Stimulated activated CD4-positive, alpha-beta T cell treated with anti-CD3 and anti-CD28 coated beads, Interleukin-4, amount 100 ng/mL, for 4 hours (primary cell): Measurements from ENCODE around the gene OR6B1.

Experiments used
- DNase-seq, 2 experiments: peaks; one replicate each; pipeline ENCODE4 v3.0.0-alpha.2; 2020

The OR6B1 gene

DNA sequence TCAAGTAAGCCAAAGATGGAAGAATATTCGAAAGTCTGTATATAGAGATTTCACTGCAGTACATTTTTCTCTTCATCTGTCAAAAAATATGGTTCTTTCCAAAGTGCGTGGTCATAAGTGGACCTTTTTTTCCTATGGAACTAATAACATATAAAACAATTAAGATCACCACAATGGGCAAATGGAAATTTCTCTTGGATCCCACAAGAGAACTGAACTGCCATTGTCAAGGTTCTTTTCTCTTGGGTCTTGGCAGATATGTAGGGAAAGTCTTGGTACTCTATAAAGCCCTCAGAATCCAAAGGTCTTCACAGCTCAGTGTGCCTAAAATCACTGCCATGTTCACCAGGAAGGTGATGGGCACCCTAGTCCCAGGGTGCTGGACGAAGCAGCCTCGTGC, at the start of gene OR6B1:
TSS of gene OR6B1 (plus strand) at position 301 of the 400 bp plus-strand sequence. CDS start 3,677 bp downstream, outside the sequence.
- no peak for DNase-seq

DNA sequence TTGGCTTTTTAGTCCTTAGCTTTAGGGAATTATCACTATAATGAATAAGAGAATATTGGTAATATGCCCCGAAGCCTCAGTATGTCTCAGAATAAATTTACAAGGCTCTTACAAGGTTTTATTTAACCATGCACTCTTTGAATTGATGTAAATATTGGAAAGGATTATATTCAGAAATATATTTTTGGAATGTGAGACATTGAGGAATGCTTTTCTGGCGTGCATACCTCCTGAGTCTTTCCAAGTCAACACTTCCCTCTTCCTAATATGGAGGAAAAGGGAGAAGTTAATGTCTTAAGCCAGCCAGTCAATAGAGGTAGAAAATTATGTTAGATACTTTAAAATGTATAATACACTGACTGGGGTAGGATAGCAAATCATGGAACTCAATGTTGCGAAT, 46.7 kb upstream of the OR6B1 start:
- DNase-seq = no peak

DNA sequence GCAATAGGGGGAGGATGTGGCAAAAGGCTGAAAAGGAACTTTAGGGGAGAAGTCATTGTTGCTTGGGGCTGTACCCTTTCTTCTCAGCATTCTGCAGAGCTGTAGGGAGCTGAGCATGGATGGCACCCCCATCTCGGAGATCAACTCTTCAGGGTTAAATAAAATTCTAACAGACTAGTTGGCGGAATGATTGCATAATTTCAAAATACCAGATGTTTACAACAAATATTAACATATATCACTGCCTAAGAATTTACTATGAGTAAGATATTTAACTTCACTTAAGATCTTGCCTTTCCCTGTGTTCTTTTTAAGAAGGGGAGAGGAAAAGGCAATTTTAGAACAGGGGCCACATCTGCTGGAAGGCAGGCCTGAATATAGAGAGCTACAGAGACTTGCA, 46.0 kb upstream of the OR6B1 start:
- no peak for DNase-seq

DNA sequence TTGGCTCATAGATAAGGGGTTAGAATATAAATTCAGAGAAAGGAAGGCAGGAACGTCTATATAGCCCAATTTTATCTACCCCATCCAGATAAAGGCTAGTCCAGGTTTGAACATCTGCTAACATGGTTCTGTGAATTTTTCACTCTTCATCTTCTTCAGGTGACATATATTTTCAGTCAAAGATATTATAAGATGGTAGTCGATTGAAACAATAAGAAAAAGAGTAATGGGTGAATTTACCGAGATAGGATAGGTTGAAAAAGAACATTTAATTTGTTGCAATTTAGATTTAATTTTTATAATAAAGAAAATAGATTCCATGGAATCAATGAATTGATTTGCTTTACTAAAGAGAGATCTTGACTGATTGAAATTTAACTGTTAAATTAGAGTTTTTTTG, 45.6 kb upstream of the OR6B1 start, which contains the start of gene OR2F1:
TSS of gene OR2F1 (plus strand) at position 301 of the 400 bp plus-strand sequence. CDS start 5,127 bp downstream, outside the sequence.
- DNase-seq = no peak

DNA sequence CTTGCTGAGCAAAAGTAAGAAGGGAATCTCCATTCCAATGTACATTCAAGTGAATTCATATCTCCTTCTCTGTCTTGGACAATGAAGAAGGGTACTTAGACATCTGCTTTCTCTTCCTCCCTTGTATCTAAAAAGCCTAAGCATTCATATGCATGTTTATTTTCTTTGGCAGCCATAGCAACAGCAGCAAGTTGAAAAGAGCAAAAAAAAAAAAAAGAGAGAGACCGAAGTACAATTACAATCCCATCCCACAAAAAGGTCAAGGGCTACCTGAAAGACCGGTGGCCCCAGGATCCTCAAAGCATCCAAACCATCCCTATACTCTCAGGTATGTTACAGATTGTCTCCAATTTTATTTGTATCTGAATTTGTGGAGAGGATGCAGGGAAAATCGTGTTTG, 41.3 kb upstream of the OR6B1 start:
- no peak for DNase-seq

DNA sequence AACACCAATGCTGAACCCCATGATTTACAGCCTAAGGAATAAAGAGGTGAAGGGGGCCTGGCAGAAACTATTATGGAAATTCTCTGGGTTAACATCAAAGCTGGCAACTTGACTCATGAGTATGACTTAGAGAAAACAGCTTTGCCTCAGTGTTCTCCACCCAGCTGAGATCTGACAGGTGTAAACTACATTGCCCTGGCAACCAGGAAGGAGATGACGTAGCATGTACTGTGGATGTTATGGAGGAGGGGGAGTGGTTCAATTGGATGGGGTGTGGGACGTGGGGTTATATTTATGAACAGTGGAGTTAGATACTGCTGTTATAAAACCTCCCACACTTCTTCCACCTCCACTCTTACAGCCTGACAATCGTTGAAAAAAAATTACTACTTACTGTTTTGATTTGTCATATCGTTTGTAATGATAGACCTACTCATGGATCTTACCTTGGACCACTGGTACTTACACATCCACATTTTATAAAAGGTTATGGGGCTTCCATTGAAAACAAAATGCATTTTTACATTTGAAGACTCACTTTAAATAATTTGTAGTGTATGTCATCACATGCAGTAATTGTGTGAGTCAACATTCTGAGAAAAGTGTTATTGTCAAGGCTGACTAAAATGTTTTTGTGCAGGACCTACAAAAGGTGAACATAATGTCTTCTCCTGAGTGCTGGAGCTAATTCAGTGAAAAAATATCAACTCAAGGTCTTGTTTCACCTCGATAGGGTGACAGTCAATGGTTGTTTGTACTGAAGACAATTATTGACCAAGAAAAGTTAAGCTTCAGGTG, 39.1 kb upstream of the OR6B1 start:
- DNase-seq = no peak

DNA sequence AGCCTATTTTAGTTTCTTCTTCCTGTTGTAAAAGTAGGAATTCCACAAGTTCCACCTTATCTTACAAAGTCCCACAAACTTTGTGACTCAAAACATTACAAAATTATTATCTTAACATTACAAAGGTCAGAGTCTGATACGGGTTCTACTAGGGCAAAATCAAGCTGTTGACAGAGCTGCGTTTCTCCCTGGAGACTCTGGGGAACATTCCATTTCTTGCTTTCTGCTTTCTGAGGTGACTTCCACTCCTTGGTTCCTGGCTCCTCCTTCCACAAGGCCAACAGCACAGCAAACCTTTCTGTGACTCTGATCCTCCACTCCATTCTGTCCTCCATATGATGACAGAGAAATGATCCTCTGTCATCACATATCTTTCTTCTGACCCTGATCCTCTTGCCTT, 34.8 kb upstream of the OR6B1 start:
- DNase-seq = no peak

DNA sequence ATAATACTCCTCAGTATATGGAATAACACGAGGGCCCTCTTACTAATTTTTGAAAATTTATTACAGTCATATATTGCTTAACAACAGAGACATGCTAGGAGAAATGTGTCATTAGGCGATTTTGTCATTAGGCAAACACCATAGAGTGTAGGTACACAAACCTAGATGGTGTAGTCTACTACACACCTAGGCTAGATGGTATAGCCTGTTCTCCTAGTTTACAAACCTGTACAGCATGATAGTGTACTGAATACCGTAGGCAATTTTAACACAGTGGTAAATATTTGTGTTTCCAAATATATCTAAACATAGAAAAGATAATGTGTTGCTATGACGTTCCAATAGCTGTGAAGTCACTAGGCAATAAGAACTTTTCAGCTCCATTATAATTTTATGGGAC, 32.7 kb upstream of the OR6B1 start:
- no peak for DNase-seq

DNA sequence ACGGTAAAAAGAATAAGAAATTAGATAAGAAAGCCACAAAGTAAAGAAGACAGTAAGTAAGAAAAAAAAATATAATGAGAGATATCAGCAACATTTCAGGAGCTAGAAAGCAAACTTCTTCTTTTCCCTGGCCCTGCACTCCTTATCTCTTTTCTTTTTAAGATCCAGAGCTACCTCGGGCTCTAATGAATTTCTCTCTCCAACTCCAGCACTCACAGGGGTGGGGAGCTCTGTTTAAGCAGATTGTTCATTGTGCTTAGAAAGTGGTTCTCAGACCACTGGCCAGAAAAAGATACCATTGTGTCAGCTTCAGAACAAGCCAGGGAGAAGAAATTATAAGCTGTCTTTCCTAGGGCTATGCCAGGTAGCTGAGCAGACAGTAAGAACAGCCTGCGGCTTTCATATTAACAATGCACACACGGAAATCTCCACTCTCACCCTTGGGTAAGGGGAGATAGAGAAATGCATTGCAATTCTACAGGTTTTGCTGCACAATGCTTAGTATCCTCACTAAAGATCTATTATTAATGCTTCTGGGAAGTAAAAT, 26.2 kb upstream of the OR6B1 start:
- no peak for DNase-seq

DNA sequence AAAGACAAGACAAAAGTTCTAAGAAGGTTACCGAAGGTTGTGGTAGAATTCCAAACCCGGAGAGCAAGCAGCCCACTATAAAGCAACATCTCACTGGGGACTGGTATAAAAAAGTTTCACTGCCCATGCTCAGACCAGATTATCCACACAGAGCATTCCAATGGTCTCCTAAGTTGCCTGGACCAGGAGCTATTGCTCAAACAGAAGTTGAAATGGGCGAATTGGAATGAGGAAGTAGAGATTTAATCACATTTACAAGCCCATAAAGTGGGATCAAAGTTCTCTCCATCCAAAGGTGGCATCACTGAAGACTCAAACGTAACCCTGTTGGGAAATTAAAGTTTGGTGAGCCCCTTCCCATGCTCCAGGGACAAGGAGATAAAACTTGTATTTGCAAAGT, 25.7 kb upstream of the OR6B1 start:
- no peak for DNase-seq

DNA sequence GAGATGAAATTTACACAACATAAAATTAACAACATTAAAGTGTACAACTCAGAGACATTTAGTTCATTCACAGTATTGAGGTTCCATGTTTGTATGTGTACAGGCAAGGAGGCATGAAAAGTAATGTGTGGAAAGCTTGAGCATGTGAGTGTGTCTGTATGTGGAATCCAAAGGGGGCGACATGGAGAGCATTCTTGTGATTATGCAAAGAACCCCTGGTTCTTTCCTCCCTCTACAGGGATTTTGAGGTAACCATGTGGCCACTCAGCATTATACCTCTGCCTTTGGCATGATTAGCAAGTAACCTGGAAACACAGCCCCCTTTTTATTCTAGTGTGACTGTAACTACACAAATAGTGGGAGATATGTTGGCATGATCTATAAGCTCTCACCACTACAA, 24.5 kb upstream of the OR6B1 start:
- DNase-seq = no peak

DNA sequence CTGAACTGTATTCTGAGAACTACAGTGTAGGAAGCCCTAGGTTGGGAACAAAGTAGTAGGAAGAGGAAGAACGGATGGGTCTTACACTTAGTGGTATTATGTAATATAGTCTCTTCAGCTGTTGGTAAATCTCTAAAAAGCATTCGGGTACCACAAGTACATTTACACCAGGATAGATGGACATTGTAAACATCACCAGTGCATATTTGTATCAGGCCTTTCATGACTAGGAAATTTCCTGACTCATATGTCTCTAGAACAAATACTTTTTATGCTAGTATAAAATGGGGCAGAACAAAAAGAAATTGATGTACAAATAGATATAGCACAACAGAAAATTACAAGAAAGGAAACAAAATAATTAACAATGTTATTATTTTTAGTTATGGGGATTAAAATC, 21.5 kb upstream of the OR6B1 start:
- DNase-seq = no peak

DNA sequence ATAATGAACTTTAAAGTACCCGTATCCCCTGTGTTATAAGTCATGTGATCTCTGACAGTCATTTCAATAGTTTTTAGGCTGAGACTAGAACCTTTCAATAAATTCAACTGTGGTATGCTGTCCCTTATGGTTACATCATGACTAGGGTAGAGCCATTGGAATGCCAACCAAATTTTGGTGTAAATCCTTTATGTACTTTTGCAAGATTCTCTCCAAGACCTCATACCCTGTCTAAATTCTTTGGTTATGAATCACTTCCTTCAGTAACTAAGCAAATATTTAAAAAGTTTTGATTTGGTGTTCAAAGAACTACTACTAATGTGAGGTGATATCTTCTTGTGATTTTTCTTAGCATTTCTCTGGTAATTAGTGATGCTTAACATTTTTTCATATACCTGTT, 20.8 kb upstream of the OR6B1 start:
- no peak for DNase-seq

DNA sequence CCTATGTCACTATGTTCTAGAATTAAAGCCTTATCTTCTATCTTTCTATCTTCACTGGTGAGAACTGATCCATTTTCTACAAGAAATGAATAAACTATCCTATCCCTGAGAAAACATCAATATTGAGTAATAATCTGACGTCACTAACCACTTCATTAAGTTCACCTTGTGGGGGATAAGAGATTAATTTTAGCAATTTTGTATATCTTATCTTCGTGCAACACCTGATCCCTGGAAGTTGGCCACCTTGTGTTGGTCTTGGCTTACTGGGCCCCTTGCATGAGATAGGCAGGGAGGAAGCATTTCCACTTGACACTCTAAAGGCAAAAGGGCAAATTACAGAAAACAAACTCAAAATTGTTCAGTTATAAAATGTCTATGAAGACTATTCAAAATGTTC, 20.1 kb upstream of the OR6B1 start:
- DNase-seq = no peak

DNA sequence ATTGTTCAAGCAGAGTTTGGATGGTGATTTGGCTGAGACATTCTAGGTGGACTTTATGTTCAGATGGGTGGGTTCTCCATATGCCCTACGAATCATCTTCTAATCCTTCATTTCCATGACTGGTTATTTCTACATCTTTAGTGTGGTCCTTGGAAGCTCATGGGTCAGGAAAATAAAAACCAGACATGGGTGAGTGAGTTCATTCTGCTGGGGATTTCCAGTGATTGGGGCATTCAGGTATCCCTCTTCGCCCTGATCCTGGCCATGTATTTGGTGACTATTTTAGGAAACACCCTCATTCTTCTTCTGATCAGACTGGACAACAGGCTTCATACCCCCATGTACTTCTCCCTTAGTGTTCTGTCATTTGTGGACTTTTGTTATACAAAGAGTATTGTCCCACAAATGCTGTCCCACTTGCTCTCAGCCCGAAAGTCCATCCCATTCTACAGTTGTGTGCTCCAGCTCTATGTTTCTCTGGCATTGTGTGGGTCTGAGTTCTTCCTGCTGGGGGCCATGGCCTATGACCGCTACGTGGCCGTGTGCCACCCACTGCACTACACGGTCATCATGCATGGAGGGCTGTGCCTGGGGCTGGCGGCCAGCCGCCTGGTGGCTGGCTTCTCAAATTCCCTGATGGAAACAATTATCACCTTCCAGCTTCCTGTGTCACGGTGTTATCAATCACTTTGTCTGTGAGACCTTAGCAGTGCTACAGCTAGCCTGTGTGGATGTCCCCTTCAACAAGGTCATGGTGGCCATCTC, 19.2 kb upstream of the OR6B1 start:
- no peak for DNase-seq

DNA sequence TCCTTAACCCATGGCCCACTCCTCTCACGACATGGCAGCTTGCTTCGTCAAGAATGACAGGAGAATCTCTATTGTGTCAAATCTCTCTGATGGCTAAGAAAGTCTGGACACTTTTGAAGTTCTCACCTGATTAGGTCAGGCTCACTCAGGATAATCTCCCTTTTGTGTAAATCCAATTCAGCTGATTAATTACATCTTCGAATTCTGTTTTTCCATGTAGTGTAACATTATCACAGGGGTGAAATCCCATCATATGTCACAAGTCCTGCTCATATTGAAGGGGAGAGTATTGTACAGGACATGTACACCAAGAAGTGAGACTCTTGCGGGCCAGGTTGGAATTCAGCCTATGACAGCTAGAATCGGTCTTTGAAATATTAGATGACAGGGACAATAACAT, 16.2 kb upstream of the OR6B1 start:
- DNase-seq = no peak

DNA sequence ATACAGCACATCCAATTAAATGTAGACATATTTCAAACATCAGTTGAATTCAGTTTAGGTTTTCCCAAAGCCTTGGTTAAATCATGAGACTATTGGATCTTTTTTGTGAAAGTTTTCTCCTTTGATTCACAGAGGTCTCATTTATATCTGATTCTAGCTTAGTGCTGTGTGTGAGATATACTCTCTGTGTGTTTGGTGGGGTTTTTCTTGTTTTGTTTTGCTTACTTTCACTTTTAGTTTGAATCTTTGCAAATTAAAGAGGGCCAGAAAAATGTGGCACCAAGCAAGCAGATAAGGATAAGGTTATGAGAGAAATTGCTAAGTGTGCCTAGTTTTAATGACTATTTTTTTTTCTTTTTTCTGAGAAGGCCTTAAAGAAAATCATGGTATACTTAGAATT, 12.6 kb upstream of the OR6B1 start:
- DNase-seq = no peak

DNA sequence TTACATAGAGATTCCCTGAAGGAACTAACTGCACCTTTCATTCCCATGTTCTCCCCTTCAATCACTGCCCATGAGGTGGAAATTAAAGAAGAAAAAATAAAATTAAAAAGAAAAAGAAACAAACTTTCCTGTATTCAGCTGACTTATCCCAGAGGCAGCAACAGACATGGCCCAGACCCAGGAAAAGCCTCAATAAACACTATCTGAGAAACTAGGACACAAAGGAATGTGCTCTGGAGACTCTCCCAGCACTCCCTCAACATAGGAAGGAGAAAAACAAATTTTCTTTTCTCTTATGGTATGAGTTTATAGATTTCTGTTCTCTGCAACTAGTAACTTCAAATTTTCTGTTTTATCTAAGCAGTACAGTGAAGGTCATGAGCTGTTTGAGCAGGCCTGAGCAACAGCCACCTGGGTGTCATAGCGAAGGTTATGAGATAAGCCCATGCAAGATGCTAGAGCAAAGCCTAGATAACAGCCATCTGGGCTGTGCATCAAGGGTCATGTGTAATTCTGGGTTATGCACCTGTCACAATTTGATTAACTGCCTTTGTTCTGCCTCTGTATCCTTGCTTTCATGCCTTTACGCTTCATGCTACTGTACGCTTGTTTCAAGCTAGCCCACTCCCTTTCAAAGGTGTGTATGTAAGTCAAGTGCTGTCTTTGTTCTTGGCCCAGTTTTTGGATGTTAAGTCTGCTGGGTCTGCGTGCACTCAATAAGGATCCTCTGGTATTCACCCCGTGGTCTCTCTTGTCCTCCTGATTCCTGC, 11.0 kb upstream of the OR6B1 start:
- DNase-seq = no peak

DNA sequence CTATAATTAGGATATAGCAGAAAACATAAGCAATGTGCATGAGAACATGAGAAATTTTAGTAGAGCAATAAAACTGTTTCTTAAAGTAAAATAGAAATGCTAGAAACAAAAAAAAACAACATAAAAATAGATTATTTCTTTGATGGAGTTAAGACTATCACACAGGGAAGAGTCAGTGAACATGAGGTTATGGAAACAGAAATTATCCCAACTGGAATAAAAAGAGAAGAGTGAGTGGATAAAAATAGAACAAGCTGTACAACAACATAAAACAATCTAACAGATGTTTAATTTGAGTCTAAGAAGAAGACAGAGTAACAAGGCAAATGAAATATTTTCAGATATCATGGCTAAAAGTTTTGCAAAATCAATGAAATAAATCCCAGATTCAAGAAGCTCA, 7.5 kb upstream of the OR6B1 start:
- no peak for DNase-seq

DNA sequence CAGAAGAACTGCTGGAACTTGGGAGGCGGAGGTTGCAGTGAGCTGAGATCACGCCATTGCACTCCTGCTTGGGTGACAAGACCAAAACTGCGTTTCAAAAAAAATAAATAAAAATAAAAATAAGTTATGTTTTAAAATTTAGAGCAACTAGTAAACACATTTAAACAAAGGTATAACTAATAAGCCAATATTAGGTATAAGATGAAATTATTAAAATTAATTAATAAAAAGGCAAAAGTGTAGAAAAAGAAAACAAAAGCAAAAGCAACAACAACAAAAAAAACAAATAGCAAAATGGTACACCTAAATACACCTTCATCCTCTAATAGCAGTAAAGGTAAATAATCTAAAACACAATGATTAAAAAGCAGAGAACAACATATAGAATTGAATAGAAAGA, 6.2 kb upstream of the OR6B1 start:
- DNase-seq = no peak

DNA sequence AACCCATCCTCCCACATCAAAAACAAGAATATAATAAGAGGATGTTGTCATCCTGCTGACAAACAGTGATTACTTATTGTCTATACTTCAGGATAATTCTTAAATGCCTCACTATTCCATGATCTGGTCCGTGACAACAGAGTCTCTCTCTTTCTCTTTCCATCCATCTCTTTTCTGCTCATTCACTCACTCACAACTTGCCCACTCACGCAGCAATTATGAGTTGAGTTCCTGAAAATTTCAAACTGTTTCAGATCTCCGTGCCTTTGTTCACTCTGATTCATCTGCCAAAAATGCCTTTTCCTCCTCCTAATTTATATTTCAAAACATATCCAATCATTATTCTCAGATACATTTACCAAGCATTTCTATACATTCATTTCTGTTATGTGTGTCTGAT, 1.4 kb downstream of the OR6B1 start:
- DNase-seq = no peak

DNA sequence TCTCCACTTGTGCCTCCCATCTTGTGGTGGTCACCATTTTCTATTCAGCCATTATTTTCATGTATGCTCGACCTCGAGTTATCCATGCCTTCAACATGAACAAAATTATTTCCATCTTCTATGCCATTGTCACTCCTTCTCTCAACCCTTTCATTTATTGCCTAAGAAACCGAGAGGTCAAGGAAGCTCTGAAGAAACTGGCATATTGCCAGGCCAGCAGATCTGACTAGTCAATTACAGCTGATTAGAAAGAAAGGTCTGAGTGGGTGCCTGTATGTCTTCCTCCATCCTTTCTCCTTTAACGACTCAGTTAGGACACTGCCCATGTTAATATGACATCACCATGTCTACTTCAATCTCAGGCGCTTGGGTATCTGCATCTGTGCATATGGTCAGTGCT, 4.6 kb downstream of the OR6B1 start:
- DNase-seq = no peak

DNA sequence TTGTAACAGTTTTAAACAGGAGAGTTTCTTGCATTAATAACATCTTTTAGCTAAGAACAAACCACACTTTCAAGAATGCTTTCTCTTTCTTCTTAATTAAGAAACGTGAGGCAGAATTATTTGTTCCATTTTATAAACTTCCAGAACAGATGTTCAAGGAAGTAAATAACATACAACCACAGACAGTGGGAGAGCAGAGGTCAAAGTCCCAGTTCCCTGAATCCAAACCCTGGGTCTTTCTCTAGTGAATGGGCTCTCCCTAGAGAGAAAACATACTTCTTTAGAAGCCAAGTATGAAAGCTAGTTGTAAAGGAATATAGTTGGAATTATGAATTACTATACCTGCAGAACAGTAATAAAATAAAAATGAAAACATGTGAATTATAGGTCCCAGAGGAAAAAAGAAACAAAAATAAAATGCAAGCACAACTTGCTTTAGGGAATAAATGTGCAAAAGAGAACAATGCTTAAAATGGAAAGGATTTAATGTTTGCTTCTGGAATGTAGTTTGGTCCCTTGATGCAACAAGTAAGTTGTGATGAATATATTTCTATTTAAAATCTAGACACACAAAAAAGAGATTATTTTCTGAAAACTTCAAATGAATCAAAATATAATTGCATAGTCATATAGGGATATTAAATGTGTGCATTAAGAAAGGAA, 6.0 kb downstream of the OR6B1 start:
- no peak for DNase-seq
